ENCODE data around the gene KLHL24. TPM values are rescaled to one million over a fixed set of nuclear protein-coding genes. Genes with fewer than 3 reads are reported as not detected.

Gene KLHL24
- total and polyA plus RNA-seq, 2 experiments from 2014 or later, result 8.2 to 51.0 TPM

GRCh38 chr3:183728204-183728603, 92.8 kb downstream of the KLHL24 start:
- peaks cover 83% of the 10 kb centered on the region for H3K36me3 Mint-ChIP-seq (ENCODE audit: low read depth)
- no peak for ATAC-seq
- Histone ChIP-seq H2AFZ (no peak overlapping the region), H3K27ac (ENCODE audit: low read depth) (no peak overlapping the region), H3F3A (replicated peaks; ENCODE audit: low read depth) (no peaks in the 10 kb centered on the region), H3K79me2 (replicated peaks; ENCODE audit: insufficient read depth) (peaks cover 15% of the 10 kb centered on the region), H3K9me2 (ENCODE audit: insufficient read depth) (no peaks in the 10 kb centered on the region), H3K4me1 (ENCODE audit: insufficient read depth) (no peaks in the 10 kb centered on the region), H3K27me3 (ENCODE audit: insufficient read depth) (no peaks in the 10 kb centered on the region), H3K4me3 (no peak overlapping the region), H4K20me1 (replicated peaks; ENCODE audit: insufficient read depth) (peaks cover 7% of the 10 kb centered on the region), H3K36me3 (ENCODE audit: insufficient read depth) (peaks cover 66% of the 10 kb centered on the region), H3K4me2 (no peak overlapping the region)
- H3K27ac Mint-ChIP-seq, result no peak overlapping the region
- no peaks in the 10 kb centered on the region for H3K9me3 Mint-ChIP-seq
- no peaks in the 10 kb centered on the region for H3K4me1 Mint-ChIP-seq
- no peak for DNase-seq (ENCODE audit: low spot score)
- H3K4me3 Mint-ChIP-seq, result no peak overlapping the region
- TF ChIP-seq CTCF (conservative IDR thresholded peaks at IDR 0.05; ENCODE audit: low read depth in 2 of 2) (no peak), REST (IDR thresholded peaks at IDR 0.05; ENCODE audit: unreplicated experiment) (no peak), ZNF331 (CRISPR knock-in tag; IDR thresholded peaks at IDR 0.05; ENCODE audit: low read depth) (no peak), STAT1 (IDR thresholded peaks at IDR 0.05; ENCODE audit: unreplicated experiment) (no peak), ETS1 (IDR thresholded peaks at IDR 0.05) (no peak), POLR2AphosphoS5 (IDR thresholded peaks at IDR 0.05; ENCODE audit: low read depth) (no peak), ZNF462 (CRISPR knock-in tag; IDR thresholded peaks at IDR 0.05) (no peak), EZH2phosphoT487 (IDR thresholded peaks at IDR 0.05; ENCODE audit: unreplicated experiment) (no peak)
- H3K27me3 Mint-ChIP-seq (ENCODE audit: insufficient read depth, low read depth, poor library complexity), result peaks cover 4% of the 10 kb centered on the region
